Upper lobe of right lung (tissue), 1 donor: ENCODE results near the gene KCND3. TPM values are rescaled to one million over a fixed set of nuclear protein-coding genes. Genes with fewer than 3 reads are reported as not detected.
"Not testable (repeated sequence)": the region's sequence is repeated elsewhere in the genome, so short reads cannot be mapped to it uniquely, and the experiment has no call there.

Source experiments
- ATAC-seq: fragments of 200-7000 bp; cut with Tn5 transposase; one replicate; pipeline ENCODE4 v1.9.1; 2020; ENCODE audit warnings: mild to moderate bottlenecking, moderate library complexity
- DNase-seq: peaks from one replicate; pipeline ENCODE4 v3.0.0-alpha.2; 2020
- H3K27ac ChIP-seq: fragments of 200-600 bp; one replicate; pipeline ENCODE4 v1.8.0; 2022
- H3K27me3 ChIP-seq: fragments of 200-600 bp; one replicate; pipeline ENCODE4 v1.8.0; 2022; ENCODE audit warnings: mild to moderate bottlenecking
- H3K36me3 ChIP-seq: fragments of 200-600 bp; one replicate; pipeline ENCODE4 v1.8.0; 2022
- H3K4me1 ChIP-seq: fragments of 200-600 bp; one replicate; pipeline ENCODE4 v1.8.0; 2022
- H3K4me3 ChIP-seq: fragments of 200-600 bp; one replicate; pipeline ENCODE4 v1.8.0; 2022; ENCODE audit warnings: mild to moderate bottlenecking
- H3K9me3 ChIP-seq: fragments of 200-600 bp; one replicate; pipeline ENCODE4 v1.8.0; 2022
- CTCF ChIP-seq: fragments of 200-600 bp; IDR thresholded peaks from one replicate; pipeline ENCODE4 v1.8.0; 2022; ENCODE audit warnings: antibody characterized with exemption
- intact Hi-C: fragments of 100-400 bp; cut with DNase I; formaldehyde crosslinking; loops from one replicate; pipeline ENCODE4 v1.11.0; 2022
- total RNA-seq: library from RNA; stranded (reverse); fragmentation: NEBNext Ultra II Directional; extraction: Animal tissue kit (Norgen Biotek cat#: 25700); gene quantifications from one replicate; pipeline ENCODE4 v1.2.1, GENCODE V29; 2021
- donor health status: DM: no; HTN: yes; CAD: no; lungs with severe emphysema.

Gene KCND3
- total RNA-seq, 1 donor from 2014 or later = 6.3 TPM

DNA sequence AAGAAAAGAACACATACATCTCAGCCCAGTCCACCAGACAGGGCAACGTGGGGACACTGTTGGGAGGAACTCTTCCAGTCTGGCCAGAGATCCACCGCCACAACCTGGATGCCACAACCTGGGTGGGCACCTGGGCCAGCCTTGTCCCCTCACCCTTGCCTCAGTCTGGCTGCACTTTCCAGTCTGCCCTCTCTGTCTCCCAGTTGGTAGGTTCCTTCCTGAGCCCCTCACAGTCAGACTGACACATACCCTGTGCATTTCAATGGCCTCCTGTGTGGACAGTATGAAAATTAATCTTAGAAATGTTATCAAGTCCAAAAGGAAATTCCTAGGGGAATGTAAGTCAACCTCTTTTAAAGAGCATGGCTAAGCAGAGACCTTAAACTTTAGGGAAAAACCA lies 184.2 kb downstream of the KCND3 start:
- no peaks in the 10 kb centered on the region for H3K4me1 ChIP-seq
- intact Hi-C loops = no loop called here
- no peaks in the 10 kb centered on the region for H3K27me3 ChIP-seq
- no peak for TF ChIP-seq CTCF
- no peaks in the 10 kb centered on the region for H3K9me3 ChIP-seq
- ATAC-seq (no peak), DNase-seq (no peak)
- no peaks in the 10 kb centered on the region for H3K36me3 ChIP-seq
- H3K4me3 ChIP-seq = no peak overlapping the region
- no peak overlapping the region for H3K27ac ChIP-seq

- no peak for TF ChIP-seq CTCF
- ATAC-seq (no peak), DNase-seq (no peak)
- no peaks in the 10 kb centered on the region for H3K27me3 ChIP-seq
- H3K27ac ChIP-seq = no peak overlapping the region
- H3K4me3 ChIP-seq = no peak overlapping the region
- H3K36me3 ChIP-seq = no peaks in the 10 kb centered on the region
- intact Hi-C loops = no loop called here
- no peaks in the 10 kb centered on the region for H3K4me1 ChIP-seq
- no peaks in the 10 kb centered on the region for H3K9me3 ChIP-seq
Observed at GRCh38 chr1:111804776-111805175, 184.7 kb downstream of the KCND3 start.

GRCh38 chr1:111803951-111804350 lies 185.5 kb downstream of the KCND3 start:
- no peak for TF ChIP-seq CTCF
- no peaks in the 10 kb centered on the region for H3K27me3 ChIP-seq
- H3K9me3 ChIP-seq = no peaks in the 10 kb centered on the region
- no peaks in the 10 kb centered on the region for H3K36me3 ChIP-seq
- H3K27ac ChIP-seq = no peak overlapping the region
- DNase-seq (no peak), ATAC-seq (no peak)
- no peaks in the 10 kb centered on the region for H3K4me1 ChIP-seq
- intact Hi-C loops = no loop called here
- no peak overlapping the region for H3K4me3 ChIP-seq

GRCh38 chr1:111802984-111803383 lies 186.5 kb downstream of the KCND3 start:
- Histone ChIP-seq H3K36me3 (no peaks in the 10 kb centered on the region), H3K4me1 (no peaks in the 10 kb centered on the region), H3K9me3 (no peaks in the 10 kb centered on the region), H3K4me3 (no peak overlapping the region), H3K27ac (no peak overlapping the region), H3K27me3 (no peaks in the 10 kb centered on the region)
- no peak for TF ChIP-seq CTCF
- DNase-seq (no peak), ATAC-seq (no peak)
- intact Hi-C loops = no loop called here

DNA sequence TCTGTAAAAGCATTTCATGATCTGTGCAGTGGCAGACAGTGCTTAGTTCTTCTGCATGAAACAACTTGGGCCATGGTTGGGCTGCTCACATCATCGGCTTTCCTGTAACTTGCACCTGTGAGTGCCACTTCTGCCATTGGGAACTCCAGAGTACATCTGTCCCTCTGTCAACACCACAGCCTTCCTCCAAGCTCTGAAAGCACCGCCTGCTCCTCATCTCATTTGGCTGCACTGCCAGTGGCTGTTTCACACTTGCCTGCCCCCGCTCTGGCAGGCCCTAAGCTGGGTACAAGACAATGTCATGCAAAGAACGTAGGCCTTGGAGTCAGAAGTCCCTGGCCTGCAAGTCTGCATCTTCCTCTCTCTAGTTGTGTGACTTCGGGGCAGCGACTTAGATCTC lies 187.4 kb downstream of the KCND3 start:
- DNase-seq (no peak), ATAC-seq (no peak)
- Histone ChIP-seq H3K9me3 (no peaks in the 10 kb centered on the region), H3K27ac (no peak overlapping the region), H3K36me3 (no peaks in the 10 kb centered on the region), H3K4me1 (no peaks in the 10 kb centered on the region), H3K27me3 (no peaks in the 10 kb centered on the region), H3K4me3 (no peak overlapping the region)
- intact Hi-C loops = no loop called here
- no peak for TF ChIP-seq CTCF

DNA sequence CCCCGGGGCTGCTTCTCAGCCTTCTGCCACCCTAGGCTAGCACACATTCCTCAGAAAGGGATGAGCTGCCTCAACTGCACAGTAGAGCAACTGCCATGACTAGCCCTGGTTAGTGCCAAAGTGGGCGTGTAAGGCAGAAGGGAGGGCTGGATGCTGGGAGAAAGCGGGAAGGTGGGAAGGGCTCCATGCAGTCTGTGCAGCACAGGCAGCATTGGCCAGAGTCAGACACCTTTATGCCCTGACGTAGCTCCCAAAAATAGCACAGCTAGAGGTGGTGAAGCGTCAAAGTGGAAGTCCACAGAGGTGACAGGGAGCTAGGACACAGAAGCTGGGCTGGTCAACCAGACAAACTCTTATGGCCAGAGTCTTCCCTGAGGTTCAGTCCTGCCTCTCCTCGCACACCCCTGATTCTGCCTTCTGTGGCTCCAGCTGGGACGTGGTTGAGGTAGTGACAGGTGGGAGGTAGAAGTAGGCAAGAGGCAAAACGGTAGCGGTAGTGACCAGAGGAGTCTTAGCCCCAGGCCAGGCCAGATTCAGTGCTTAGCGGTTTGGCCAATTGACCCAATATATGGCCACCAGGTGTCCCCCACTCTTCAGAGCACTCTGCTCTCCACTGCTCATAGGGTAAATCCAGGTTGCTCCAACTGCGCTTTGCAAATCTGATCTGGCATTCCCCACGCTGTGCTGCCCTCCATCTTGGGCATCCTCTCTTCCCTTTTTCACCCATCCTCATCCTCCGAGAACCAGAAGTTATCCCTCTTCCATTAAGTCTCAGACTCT lies 188.2 kb downstream of the KCND3 start:
- intact Hi-C loops = no loop called here
- H3K27me3 ChIP-seq = no peaks in the 10 kb centered on the region
- H3K9me3 ChIP-seq = no peaks in the 10 kb centered on the region
- H3K4me1 ChIP-seq = no peaks in the 10 kb centered on the region
- no peaks in the 10 kb centered on the region for H3K36me3 ChIP-seq
- no peak overlapping the region for H3K27ac ChIP-seq
- TF ChIP-seq CTCF = no peak
- DNase-seq = no peak
- no peak overlapping the region for H3K4me3 ChIP-seq
- ATAC-seq = peak; percentile 7

GRCh38 chr1:111799722-111800121 lies 189.7 kb downstream of the KCND3 start:
- H3K27ac ChIP-seq, H3K4me1 ChIP-seq, H3K9me3 ChIP-seq, H3K4me3 ChIP-seq, DNase-seq, H3K27me3 ChIP-seq, H3K36me3 ChIP-seq, intact Hi-C loops, ATAC-seq: not testable (repeated sequence)
